HEK293 (cell line): ENCODE data around the gene YWHAE.

ENCODE experiments used
- BCL6B ChIP-seq: fragments of 450-650 bp; formaldehyde crosslinking; IDR thresholded peaks from 2 replicates; pipeline ENCODE4 v1.5.1; 2017; ENCODE audit warnings: missing biosample characterization, missing genetic modification characterization
- CTCF ChIP-seq: fragments of 450-650 bp; formaldehyde crosslinking; IDR thresholded peaks from 2 replicates; pipeline ENCODE4 v1.5.1; 2016; ENCODE audit warnings: missing biosample characterization, missing genetic modification characterization
- MEIS1 ChIP-seq: sonication (generic); formaldehyde crosslinking; IDR thresholded peaks from 2 replicates; pipeline ENCODE4 v1.8.1; 2022; ENCODE audit warnings: missing genetic modification reagents, mild to moderate bottlenecking, borderline replicate concordance
- PATZ1 ChIP-seq: fragments of 450-650 bp; formaldehyde crosslinking; IDR thresholded peaks from 2 replicates; pipeline ENCODE4 v1.5.1; 2016; ENCODE audit warnings: missing biosample characterization, missing genetic modification characterization
- RBAK ChIP-seq: fragments of 450-650 bp; formaldehyde crosslinking; IDR thresholded peaks from 2 replicates; pipeline ENCODE4 v1.5.1; 2016; ENCODE audit warnings: missing biosample characterization, missing genetic modification characterization
- REST ChIP-seq: fragments of 450-650 bp; formaldehyde crosslinking; IDR thresholded peaks from 2 replicates; pipeline ENCODE4 v1.5.1; 2016; ENCODE audit warnings: missing biosample characterization, missing genetic modification characterization
- ZBTB49 ChIP-seq: fragments of 450-650 bp; formaldehyde crosslinking; IDR thresholded peaks from 2 replicates; pipeline ENCODE4 v1.5.1; 2016; ENCODE audit warnings: missing biosample characterization, missing genetic modification characterization, low read depth
- ZFP69B ChIP-seq: fragments of 450-650 bp; formaldehyde crosslinking; IDR thresholded peaks from 2 replicates; pipeline ENCODE4 v1.5.1; 2016; ENCODE audit warnings: missing biosample characterization, missing genetic modification characterization
- ZNF114 ChIP-seq: fragments of 450-650 bp; formaldehyde crosslinking; IDR thresholded peaks from 2 replicates; pipeline ENCODE4 v1.5.0; 2017; ENCODE audit warnings: missing biosample characterization, missing genetic modification characterization
- ZNF16 ChIP-seq: fragments of 450-650 bp; formaldehyde crosslinking; IDR thresholded peaks from 2 replicates; pipeline ENCODE4 v1.5.1; 2016; ENCODE audit warnings: low read depth, missing biosample characterization, missing genetic modification characterization
- ZNF37A ChIP-seq: fragments of 450-650 bp; IDR thresholded peaks from 2 replicates; pipeline ENCODE4 v1.5.1; 2018; ENCODE audit warnings: missing biosample characterization, missing genetic modification characterization
- ZNF514 ChIP-seq: fragments of 450-650 bp; formaldehyde crosslinking; IDR thresholded peaks from 2 replicates; pipeline ENCODE4 v1.5.1; 2016; ENCODE audit warnings: missing biosample characterization, missing genetic modification characterization
- ZNF792 ChIP-seq: fragments of 450-650 bp; formaldehyde crosslinking; IDR thresholded peaks from 2 replicates; pipeline ENCODE4 v1.5.1; 2016; ENCODE audit warnings: missing biosample characterization, missing genetic modification characterization
- TF ChIP-seq, protein P1 (sequence below): fragments of 450-650 bp; formaldehyde crosslinking; IDR thresholded peaks from 2 replicates; pipeline ENCODE4 v1.5.1; 2016; ENCODE audit warnings: missing biosample characterization, missing genetic modification characterization
- TF ChIP-seq, protein P2 (sequence below): fragments of 450-650 bp; formaldehyde crosslinking; IDR thresholded peaks from 2 replicates; pipeline ENCODE4 v1.5.1; 2017; ENCODE audit warnings: missing biosample characterization, missing genetic modification characterization
- TF ChIP-seq, protein P3 (sequence below): fragments of 450-650 bp; IDR thresholded peaks from 2 replicates; pipeline ENCODE4 v1.5.1; 2018; ENCODE audit warnings: missing biosample characterization, missing genetic modification characterization
- TF ChIP-seq, protein P4 (sequence below): fragments of 450-650 bp; formaldehyde crosslinking; IDR thresholded peaks from 2 replicates; pipeline ENCODE4 v1.5.0; 2017; ENCODE audit warnings: missing biosample characterization, missing genetic modification characterization, borderline replicate concordance
- TF ChIP-seq, protein P5 (sequence below): fragments of 450-650 bp; formaldehyde crosslinking; IDR thresholded peaks from 2 replicates; pipeline ENCODE4 v1.5.1; 2016; ENCODE audit warnings: missing biosample characterization, missing genetic modification characterization, borderline replicate concordance

Gene YWHAE

DNA sequence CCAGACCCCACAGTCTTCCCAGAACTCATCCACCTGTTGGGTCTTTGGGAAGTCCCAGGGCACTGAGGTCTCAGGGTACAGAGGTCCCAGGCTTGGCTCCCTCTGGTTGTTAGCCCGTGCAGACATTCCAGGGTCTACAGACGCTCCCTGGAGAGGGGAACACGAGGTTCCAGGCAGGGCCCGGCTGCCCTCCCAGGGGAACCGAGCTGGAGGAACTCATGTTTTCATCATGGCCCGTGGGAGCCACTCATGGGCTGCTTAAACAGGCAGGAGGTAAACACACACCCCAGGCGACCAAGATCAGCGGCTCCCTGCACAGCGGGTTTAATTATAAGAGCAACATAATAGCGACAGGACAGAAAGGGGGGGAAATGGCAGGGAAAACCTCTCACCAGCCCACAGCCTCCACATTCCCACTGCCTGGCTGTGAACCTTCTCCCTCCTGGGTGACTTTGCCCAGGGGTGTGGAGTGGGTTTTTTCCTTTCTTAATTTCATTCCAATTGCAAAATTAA, 84.1 kb downstream of the YWHAE start (continued):
- TF ChIP-seq ZNF514 (tag by site-specific recombination), result no peak
- no peak for TF ChIP-seq MEIS1 (CRISPR knock-in tag)
- no peak for TF ChIP-seq ZBTB49
- TF ChIP-seq RBAK (tag by site-specific recombination), result no peak
- peak; percentile 94 for TF ChIP-seq ZFP69B (tag by site-specific recombination)
- TF ChIP-seq ZNF16 (tag by site-specific recombination), result no peak
- no peak for TF ChIP-seq ZNF792 (tag by site-specific recombination)
- no peak for TF ChIP-seq BCL6B (tag by site-specific recombination)
- TF ChIP-seq, protein P1, sequence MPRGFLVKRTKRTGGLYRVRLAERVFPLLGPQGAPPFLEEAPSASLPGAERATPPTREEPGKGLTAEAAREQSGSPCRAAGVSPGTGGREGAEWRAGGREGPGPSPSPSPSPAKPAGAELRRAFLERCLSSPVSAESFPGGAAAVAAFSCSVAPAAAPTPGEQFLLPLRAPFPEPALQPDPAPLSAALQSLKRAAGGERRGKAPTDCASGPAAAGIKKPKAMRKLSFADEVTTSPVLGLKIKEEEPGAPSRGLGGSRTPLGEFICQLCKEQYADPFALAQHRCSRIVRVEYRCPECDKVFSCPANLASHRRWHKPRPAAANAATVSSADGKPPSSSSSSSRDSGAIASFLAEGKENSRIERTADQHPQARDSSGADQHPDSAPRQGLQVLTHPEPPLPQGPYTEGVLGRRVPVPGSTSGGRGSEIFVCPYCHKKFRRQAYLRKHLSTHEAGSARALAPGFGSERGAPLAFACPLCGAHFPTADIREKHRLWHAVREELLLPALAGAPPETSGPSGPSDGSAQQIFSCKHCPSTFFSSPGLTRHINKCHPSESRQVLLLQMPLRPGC (tag by site-specific recombination), result peak; percentile 89
- TF ChIP-seq ZNF114 (tag by site-specific recombination), result no peak
- TF ChIP-seq, protein P2, sequence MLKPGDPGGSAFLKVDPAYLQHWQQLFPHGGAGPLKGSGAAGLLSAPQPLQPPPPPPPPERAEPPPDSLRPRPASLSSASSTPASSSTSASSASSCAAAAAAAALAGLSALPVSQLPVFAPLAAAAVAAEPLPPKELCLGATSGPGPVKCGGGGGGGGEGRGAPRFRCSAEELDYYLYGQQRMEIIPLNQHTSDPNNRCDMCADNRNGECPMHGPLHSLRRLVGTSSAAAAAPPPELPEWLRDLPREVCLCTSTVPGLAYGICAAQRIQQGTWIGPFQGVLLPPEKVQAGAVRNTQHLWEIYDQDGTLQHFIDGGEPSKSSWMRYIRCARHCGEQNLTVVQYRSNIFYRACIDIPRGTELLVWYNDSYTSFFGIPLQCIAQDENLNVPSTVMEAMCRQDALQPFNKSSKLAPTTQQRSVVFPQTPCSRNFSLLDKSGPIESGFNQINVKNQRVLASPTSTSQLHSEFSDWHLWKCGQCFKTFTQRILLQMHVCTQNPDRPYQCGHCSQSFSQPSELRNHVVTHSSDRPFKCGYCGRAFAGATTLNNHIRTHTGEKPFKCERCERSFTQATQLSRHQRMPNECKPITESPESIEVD (tag by site-specific recombination), result peak; percentile 78
- TF ChIP-seq REST, result no peak
- no peak for TF ChIP-seq ZNF37A (tag by site-specific recombination)
- TF ChIP-seq, protein P3, sequence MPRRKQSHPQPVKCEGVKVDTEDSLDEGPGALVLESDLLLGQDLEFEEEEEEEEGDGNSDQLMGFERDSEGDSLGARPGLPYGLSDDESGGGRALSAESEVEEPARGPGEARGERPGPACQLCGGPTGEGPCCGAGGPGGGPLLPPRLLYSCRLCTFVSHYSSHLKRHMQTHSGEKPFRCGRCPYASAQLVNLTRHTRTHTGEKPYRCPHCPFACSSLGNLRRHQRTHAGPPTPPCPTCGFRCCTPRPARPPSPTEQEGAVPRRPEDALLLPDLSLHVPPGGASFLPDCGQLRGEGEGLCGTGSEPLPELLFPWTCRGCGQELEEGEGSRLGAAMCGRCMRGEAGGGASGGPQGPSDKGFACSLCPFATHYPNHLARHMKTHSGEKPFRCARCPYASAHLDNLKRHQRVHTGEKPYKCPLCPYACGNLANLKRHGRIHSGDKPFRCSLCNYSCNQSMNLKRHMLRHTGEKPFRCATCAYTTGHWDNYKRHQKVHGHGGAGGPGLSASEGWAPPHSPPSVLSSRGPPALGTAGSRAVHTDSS, result no peak
- TF ChIP-seq, protein P4, sequence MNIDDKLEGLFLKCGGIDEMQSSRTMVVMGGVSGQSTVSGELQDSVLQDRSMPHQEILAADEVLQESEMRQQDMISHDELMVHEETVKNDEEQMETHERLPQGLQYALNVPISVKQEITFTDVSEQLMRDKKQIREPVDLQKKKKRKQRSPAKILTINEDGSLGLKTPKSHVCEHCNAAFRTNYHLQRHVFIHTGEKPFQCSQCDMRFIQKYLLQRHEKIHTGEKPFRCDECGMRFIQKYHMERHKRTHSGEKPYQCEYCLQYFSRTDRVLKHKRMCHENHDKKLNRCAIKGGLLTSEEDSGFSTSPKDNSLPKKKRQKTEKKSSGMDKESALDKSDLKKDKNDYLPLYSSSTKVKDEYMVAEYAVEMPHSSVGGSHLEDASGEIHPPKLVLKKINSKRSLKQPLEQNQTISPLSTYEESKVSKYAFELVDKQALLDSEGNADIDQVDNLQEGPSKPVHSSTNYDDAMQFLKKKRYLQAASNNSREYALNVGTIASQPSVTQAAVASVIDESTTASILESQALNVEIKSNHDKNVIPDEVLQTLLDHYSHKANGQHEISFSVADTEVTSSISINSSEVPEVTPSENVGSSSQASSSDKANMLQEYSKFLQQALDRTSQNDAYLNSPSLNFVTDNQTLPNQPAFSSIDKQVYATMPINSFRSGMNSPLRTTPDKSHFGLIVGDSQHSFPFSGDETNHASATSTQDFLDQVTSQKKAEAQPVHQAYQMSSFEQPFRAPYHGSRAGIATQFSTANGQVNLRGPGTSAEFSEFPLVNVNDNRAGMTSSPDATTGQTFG (tag by site-specific recombination), result no peak
- TF ChIP-seq, protein P5, sequence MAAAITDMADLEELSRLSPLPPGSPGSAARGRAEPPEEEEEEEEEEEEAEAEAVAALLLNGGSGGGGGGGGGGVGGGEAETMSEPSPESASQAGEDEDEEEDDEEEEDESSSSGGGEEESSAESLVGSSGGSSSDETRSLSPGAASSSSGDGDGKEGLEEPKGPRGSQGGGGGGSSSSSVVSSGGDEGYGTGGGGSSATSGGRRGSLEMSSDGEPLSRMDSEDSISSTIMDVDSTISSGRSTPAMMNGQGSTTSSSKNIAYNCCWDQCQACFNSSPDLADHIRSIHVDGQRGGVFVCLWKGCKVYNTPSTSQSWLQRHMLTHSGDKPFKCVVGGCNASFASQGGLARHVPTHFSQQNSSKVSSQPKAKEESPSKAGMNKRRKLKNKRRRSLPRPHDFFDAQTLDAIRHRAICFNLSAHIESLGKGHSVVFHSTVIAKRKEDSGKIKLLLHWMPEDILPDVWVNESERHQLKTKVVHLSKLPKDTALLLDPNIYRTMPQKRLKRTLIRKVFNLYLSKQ (tag by site-specific recombination), result no peak
- TF ChIP-seq CTCF (tag by site-specific recombination), result no peak
- no peak; the same call in 1 of the 2 replicates for TF ChIP-seq PATZ1
